Epithelial cell of esophagus (primary cell): ENCODE measurements around the gene HES4.

Experiments used
- DNase-seq: peaks from one replicate; pipeline ENCODE4 v3.0.0; 2010; ENCODE audit warnings: low read depth
- H3K4me3 ChIP-seq: 2 replicates; pipeline ENCODE4 v1.5.1; 2011; ENCODE audit warnings: mild to moderate bottlenecking, low read length, control low read depth
- TF ChIP-seq, protein P1 (sequence below): IDR thresholded peaks from 2 replicates; pipeline ENCODE4 v1.5.1; 2011; ENCODE audit warnings: low read depth, mild to moderate bottlenecking, low read length, control low read depth, inconsistent platforms; ENCODE audit not compliant: insufficient read depth; ENCODE audit errors: missing control alignments

The HES4 gene, protein sequence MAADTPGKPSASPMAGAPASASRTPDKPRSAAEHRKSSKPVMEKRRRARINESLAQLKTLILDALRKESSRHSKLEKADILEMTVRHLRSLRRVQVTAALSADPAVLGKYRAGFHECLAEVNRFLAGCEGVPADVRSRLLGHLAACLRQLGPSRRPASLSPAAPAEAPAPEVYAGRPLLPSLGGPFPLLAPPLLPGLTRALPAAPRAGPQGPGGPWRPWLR

DNA sequence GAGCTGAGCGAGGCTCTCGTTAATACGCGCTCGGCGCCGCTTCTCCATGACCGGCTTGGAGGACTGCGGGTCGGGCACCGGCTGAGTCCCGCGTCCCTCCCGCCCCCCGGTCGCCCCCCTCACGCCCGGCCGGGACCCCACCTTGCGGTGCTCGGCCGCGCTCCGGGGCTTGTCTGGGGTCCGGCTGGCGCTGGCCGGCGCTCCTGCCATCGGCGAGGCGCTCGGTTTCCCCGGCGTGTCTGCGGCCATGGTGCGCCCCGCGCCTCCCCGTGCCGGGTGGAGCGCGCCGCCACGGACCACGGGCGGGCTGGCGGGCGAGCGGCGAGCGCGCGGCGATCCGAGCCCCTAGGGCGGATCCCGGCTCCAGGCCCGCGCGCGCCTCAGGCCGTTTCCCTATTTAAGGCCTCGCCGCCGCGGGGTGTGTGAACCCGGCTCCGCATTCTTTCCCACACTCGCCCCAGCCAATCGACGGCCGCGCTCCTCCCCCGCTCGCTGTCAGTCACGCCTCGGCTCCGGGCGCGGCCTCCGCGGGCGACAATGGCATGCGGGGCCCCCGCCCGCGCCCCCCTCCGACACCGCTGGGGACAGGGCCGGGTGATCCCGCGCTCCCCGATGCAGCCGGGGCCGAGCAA is at the start of gene HES4:
Gene HES4 (minus strand): TSS at position 373 of the 632 bp plus-strand sequence. CDS start 124 bp downstream, at position 249.
- DNase-seq = peak; percentile 93
- TF ChIP-seq, protein P1, sequence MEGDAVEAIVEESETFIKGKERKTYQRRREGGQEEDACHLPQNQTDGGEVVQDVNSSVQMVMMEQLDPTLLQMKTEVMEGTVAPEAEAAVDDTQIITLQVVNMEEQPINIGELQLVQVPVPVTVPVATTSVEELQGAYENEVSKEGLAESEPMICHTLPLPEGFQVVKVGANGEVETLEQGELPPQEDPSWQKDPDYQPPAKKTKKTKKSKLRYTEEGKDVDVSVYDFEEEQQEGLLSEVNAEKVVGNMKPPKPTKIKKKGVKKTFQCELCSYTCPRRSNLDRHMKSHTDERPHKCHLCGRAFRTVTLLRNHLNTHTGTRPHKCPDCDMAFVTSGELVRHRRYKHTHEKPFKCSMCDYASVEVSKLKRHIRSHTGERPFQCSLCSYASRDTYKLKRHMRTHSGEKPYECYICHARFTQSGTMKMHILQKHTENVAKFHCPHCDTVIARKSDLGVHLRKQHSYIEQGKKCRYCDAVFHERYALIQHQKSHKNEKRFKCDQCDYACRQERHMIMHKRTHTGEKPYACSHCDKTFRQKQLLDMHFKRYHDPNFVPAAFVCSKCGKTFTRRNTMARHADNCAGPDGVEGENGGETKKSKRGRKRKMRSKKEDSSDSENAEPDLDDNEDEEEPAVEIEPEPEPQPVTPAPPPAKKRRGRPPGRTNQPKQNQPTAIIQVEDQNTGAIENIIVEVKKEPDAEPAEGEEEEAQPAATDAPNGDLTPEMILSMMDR = no peak
- H3K4me3 ChIP-seq = peak within 1 kb of the TSS; percentile 66

DNA sequence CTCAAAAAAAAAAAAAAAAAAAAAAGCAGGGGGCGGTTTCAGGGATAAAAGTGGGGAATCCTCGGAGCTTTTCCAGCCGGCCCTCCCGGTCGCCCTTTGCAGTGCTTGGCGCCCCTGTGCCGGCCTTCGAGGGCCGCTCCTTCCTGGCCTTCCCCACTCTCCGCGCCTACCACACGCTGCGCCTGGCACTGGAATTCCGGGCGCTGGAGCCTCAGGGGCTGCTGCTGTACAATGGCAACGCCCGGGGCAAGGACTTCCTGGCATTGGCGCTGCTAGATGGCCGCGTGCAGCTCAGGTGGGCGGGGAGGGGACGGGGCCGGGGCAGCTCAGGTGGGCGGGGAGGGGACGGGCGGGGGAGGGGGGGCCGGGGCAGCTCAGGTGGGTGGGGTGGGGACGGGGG is 48.9 kb upstream of the HES4 start:
- TF ChIP-seq, protein P1 = no peak
- H3K4me3 ChIP-seq = no peak overlapping the region
- DNase-seq = no peak

DNA sequence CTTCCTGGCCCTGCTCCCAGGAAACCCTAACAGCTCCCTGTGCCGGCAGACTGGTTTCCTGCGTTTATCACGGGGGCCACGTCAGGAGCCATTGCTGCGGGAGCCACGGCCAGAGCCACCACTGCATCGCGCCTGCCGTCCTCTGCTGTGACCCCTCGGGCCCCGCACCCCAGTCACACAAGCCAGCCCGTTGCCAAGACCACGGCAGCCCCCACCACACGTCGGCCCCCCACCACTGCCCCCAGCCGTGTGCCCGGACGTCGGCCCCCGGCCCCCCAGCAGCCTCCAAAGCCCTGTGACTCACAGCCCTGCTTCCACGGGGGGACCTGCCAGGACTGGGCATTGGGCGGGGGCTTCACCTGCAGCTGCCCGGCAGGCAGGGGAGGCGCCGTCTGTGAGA is 48.1 kb upstream of the HES4 start:
- no peak overlapping the region for H3K4me3 ChIP-seq
- no peak for DNase-seq

DNA sequence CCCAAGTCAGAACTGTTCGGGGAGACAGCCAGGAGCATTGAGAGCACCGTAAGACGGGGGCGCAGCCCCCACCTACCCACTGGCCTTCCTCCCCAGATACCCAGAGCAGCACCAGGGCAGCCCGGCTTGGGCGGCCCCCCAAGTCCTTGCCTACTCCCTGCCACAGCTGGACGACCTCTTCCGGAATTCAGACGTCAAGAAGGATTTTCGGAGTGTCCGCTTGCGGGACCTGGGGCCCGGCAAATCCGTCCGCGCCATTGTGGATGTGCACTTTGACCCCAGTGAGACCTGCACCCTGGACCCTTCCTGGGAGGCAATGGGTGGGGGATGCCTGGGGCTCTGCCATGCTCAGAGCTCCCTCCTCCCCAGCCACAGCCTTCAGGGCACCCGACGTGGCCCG is 47.5 kb upstream of the HES4 start:
- no peak for DNase-seq
- TF ChIP-seq, protein P1 = no peak
- H3K4me3 ChIP-seq = no peak overlapping the region

More for the DNA sequence above, 48.1 kb upstream of the HES4 start:
- TF ChIP-seq, protein P1 = no peak

DNA sequence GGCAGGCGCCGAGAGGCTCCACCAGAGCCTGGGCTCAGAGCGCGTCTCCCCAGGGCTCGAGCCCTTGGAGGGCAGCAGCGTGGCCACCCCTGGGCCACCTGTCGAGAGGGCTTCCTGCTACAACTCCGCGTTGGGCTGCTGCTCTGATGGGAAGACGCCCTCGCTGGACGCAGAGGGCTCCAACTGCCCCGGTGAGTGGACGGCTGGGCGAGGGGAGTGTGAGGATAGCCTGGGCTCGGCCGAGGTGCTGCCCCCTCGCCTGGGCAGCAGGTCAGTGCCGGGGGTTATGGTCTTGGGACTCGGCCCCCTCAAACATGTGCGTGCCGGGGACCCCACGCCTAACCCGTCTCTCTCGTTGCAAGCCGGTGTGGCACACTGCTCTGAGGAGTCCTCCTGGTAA is 46.9 kb upstream of the HES4 start:
- DNase-seq = no peak
- H3K4me3 ChIP-seq = no peak overlapping the region
- TF ChIP-seq, protein P1 = no peak

DNA sequence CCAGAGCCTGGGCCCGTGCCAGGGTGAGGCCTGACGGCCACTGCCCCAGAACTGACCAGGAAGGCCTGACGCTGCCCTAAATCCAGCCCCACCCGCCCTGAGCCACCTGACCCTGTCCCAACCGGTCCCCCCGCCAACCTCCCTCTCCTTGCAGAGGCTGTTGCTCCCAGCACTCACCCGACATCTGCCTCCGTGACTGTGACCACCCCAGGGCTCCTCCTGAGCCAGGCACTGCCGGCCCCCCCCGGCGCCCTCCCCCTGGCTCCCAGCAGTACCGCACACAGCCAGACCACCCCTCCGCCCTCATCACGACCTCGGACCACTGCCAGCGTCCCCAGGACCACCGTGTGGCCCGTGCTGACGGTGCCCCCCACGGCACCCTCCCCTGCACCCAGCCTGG is 46.3 kb upstream of the HES4 start:
- DNase-seq = no peak
- TF ChIP-seq, protein P1 = no peak
- H3K4me3 ChIP-seq = no peak overlapping the region

DNA sequence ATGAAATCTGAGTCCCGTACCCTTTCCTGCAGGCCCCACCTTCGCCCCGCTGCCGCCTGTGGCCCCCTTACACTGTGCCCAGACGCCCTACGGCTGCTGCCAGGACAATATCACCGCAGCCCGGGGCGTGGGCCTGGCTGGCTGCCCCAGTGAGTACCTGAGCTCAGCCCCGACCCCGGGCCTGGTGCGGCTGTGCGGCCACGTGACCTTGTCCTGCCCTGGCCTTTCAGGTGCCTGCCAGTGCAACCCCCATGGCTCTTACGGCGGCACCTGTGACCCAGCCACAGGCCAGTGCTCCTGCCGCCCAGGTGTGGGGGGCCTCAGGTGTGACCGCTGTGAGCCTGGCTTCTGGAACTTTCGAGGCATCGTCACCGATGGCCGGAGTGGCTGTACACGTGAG is 45.2 kb upstream of the HES4 start:
- no peak for DNase-seq
- TF ChIP-seq, protein P1 = no peak
- H3K4me3 ChIP-seq = no peak overlapping the region
